ENCODE data around the gene EXOG. TPM values are rescaled to one million over a fixed set of nuclear protein-coding genes. Genes with fewer than 3 reads are reported as not detected.

EXOG gene
- total RNA-seq, 4 donors from 2014 or later: 3.3 to 10.3 (median 5.3) TPM

DNA sequence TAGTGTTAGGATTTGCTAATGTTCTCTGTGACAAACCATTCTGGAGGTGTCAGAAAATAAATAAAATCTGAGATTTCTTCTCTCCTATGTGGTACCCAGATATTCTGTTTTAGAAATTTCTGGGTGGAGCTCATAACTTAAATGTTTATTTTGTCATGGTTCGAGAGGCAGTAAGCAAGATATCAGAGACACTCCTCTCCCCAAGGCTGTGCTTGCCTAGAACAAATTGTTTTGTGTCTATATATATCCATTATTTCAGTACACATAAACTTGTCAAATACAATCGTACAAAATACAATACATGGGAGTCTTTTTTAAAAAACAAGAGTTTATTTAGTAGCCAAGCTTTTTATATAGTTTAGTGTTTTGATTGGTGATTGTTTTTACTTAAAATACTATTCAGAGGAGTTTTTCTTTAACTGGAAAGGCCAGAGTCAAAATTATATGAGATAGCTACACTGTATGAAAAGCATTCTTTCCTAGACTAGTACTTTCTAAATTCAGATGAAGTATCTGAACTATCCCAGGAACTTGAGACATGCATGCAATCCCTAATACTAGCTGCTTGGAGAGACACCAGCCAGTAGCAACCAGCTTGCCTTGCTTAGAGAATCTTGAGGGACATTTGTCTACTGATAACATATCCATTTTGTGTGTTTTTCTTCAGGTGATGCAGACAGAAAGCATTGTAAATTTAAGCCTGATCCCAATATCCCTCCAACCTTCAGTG is 4.7 kb downstream of the EXOG start:
- TF ChIP-seq POLR2A (IDR thresholded peaks at IDR 0.05): no peak
- TF ChIP-seq, protein P1, sequence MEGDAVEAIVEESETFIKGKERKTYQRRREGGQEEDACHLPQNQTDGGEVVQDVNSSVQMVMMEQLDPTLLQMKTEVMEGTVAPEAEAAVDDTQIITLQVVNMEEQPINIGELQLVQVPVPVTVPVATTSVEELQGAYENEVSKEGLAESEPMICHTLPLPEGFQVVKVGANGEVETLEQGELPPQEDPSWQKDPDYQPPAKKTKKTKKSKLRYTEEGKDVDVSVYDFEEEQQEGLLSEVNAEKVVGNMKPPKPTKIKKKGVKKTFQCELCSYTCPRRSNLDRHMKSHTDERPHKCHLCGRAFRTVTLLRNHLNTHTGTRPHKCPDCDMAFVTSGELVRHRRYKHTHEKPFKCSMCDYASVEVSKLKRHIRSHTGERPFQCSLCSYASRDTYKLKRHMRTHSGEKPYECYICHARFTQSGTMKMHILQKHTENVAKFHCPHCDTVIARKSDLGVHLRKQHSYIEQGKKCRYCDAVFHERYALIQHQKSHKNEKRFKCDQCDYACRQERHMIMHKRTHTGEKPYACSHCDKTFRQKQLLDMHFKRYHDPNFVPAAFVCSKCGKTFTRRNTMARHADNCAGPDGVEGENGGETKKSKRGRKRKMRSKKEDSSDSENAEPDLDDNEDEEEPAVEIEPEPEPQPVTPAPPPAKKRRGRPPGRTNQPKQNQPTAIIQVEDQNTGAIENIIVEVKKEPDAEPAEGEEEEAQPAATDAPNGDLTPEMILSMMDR (IDR thresholded peaks at IDR 0.05): no peak
- no peaks in the 10 kb centered on the region for H3K27me3 ChIP-seq
- H3K4me3 ChIP-seq: no peak overlapping the region
- H3K36me3 ChIP-seq: peaks cover 0 to 54% (median 0%) of the 10 kb centered on the region in 3 donors
- WGBS, 2 donors: 54 to 60% methylated on average over 2 of the region's 2 CpGs
- intact Hi-C loops (cut with DNase I): no loop called here
- no peak overlapping the region for H3K27ac ChIP-seq
- H3K4me1 ChIP-seq: peaks cover 0 to 15% (median 0%) of the 10 kb centered on the region in 3 donors
- H3K9me3 ChIP-seq: no peaks in the 10 kb centered on the region
- DNase-seq: no peak

GRCh38 chr3:38507120-38507519 is 11.0 kb downstream of the EXOG start:
- no peak overlapping the region for H3K27ac ChIP-seq
- no peak overlapping the region for H3K4me3 ChIP-seq

DNA sequence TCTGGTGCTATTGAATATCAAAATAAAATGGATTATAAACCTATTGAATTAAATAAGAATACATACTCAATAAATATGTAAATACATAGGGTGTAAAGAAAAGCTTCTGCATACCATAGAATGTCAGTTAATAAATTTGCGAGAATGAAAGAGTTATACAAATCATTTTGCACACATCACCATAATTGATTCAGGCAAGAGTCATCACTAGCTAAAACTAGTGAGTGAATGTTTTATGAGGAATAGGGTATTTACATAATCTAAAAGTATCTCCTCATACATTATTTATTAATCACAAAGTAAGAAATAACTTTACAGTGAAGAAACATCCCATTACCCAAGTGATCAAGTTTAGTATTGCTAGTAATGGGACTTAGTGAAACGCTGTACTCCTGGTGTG is 13.6 kb downstream of the EXOG start:
- Histone ChIP-seq H3K36me3 (peaks cover 0 to 66% (median 9%) of the 10 kb centered on the region in 3 donors), H3K27ac (no peak overlapping the region), H3K9me3 (no peaks in the 10 kb centered on the region), H3K4me3 (no peak overlapping the region), H3K27me3 (no peaks in the 10 kb centered on the region), H3K4me1 (no peaks in the 10 kb centered on the region)
- WGBS, 2 donors: 81 to 92% methylated on average over 2 of the region's 2 CpGs
- no peak for TF ChIP-seq POLR2A (IDR thresholded peaks at IDR 0.05)
- TF ChIP-seq, protein P1 (IDR thresholded peaks at IDR 0.05): no peak
- intact Hi-C loops (cut with DNase I): no loop called here
- no peak for DNase-seq

More at GRCh38 chr3:38507120-38507519, 11.0 kb downstream of the EXOG start:
- no peak for TF ChIP-seq POLR2A (IDR thresholded peaks at IDR 0.05)
- TF ChIP-seq, protein P1 (IDR thresholded peaks at IDR 0.05): no peak
- no peak for DNase-seq
- WGBS, 2 donors: 77 to 82% methylated on average over 2 of the region's 2 CpGs
- intact Hi-C loops (cut with DNase I): no loop called here
- no peaks in the 10 kb centered on the region for H3K4me1 ChIP-seq
- no peaks in the 10 kb centered on the region for H3K27me3 ChIP-seq
- H3K36me3 ChIP-seq: peaks cover 0 to 69% (median 9%) of the 10 kb centered on the region in 3 donors
- no peaks in the 10 kb centered on the region for H3K9me3 ChIP-seq

GRCh38 chr3:38510631-38511030 is 14.5 kb downstream of the EXOG start:
- TF ChIP-seq POLR2A (IDR thresholded peaks at IDR 0.05): no peak
- TF ChIP-seq, protein P1 (IDR thresholded peaks at IDR 0.05): no peak
- H3K36me3 ChIP-seq: peaks cover 0 to 66% (median 9%) of the 10 kb centered on the region in 3 donors
- H3K27ac ChIP-seq: no peak overlapping the region
- no peak for DNase-seq
- H3K9me3 ChIP-seq: no peaks in the 10 kb centered on the region
- no peaks in the 10 kb centered on the region for H3K27me3 ChIP-seq
- H3K4me3 ChIP-seq: no peak overlapping the region
- H3K4me1 ChIP-seq: no peaks in the 10 kb centered on the region
- intact Hi-C loops (cut with DNase I): no loop called here

DNA sequence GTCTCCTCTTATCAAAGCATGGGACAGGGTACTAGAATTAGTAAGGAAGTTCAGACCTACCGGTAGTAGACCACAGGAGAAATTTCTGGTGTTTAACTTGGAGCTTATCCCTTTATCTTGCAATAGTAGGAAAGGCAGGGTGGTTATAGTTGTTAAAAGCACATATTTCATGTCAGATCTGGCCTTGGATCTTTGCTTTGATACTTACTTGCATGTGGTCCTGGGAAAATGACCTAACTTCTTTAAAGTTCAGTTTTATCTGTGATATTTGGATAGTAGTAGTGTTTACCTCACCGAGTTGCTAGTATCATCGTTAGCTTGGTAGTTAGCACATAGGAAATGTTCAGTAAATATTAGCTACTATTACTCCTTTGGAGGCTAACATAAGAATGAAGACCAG is 15.4 kb downstream of the EXOG start:
- TF ChIP-seq POLR2A (IDR thresholded peaks at IDR 0.05): no peak
- TF ChIP-seq, protein P1 (IDR thresholded peaks at IDR 0.05): no peak
- Histone ChIP-seq H3K9me3 (no peaks in the 10 kb centered on the region), H3K4me1 (no peaks in the 10 kb centered on the region), H3K27me3 (no peaks in the 10 kb centered on the region), H3K27ac (no peak overlapping the region), H3K36me3 (peaks cover 0 to 64% (median 9%) of the 10 kb centered on the region in 3 donors), H3K4me3 (no peak overlapping the region)
- intact Hi-C loops (cut with DNase I): no loop called here
- no peak for DNase-seq
- 86 to 88% methylated on average over 3 of the region's 3 CpGs for WGBS, 2 donors
